ENCODE results near the gene FTL.
A peak's percentile ranks its signal among the peaks of the same experiment; 100 is the strongest.
"Not testable (repeated sequence)": the region's sequence is repeated elsewhere in the genome, so short reads cannot be mapped to it uniquely, and the experiment has no call there.

FTL gene

GRCh38 chr19:48965040-48965805 is at the start of gene FTL:
Gene FTL (plus strand): TSS chr19:48965309. CDS start chr19:48965508, 199 bp downstream.
- peak; percentile 95 for DNase-seq (ENCODE audit: low read depth in 2 of 2)

- DNase-seq (ENCODE audit: low read depth in 2 of 2): no peak
Measured at GRCh38 chr19:48915757-48916156, 49.4 kb upstream of the FTL start.

GRCh38 chr19:48918071-48918470 is 47.0 kb upstream of the FTL start:
- DNase-seq (ENCODE audit: low read depth in 2 of 2): no peak

- DNase-seq (ENCODE audit: low read depth in 2 of 2): no peak
Measured at GRCh38 chr19:48918801-48919247, 46.3 kb upstream of the FTL start.

- not testable (repeated sequence) for DNase-seq (ENCODE audit: low read depth in 2 of 2)
Measured at GRCh38 chr19:48919271-48919670, 45.8 kb upstream of the FTL start.

GRCh38 chr19:48920949-48921348 is 44.2 kb upstream of the FTL start:
- DNase-seq (ENCODE audit: low read depth in 2 of 2): no peak

GRCh38 chr19:48921721-48922500 is 43.2 kb upstream of the FTL start:
- no peak for DNase-seq (ENCODE audit: low read depth in 2 of 2)

- DNase-seq (ENCODE audit: low read depth in 2 of 2): no peak
Measured at GRCh38 chr19:48922548-48923490, 42.3 kb upstream of the FTL start.

- peak in 1 of 2 experiments; percentile 26 for DNase-seq (ENCODE audit: low read depth in 2 of 2)
Measured at GRCh38 chr19:48925240-48925843, 39.8 kb upstream of the FTL start.

- not testable (repeated sequence) for DNase-seq (ENCODE audit: low read depth in 2 of 2)
Measured at GRCh38 chr19:48925890-48926289, 39.2 kb upstream of the FTL start.

GRCh38 chr19:48926909-48927308 is 38.2 kb upstream of the FTL start:
- peak; percentile 76 to 78 for DNase-seq (ENCODE audit: low read depth in 2 of 2)

GRCh38 chr19:48927692-48928091 is 37.4 kb upstream of the FTL start:
- DNase-seq (ENCODE audit: low read depth in 2 of 2): not testable (repeated sequence)

GRCh38 chr19:48928164-48929025 is 36.7 kb upstream of the FTL start:
- DNase-seq (ENCODE audit: low read depth in 2 of 2): no peak

- no peak for DNase-seq (ENCODE audit: low read depth in 2 of 2)
Measured at GRCh38 chr19:48933382-48933932, 31.7 kb upstream of the FTL start, which contains the start of gene DHDH. Gene DHDH (plus strand): TSS chr19:48933699. CDS start chr19:48933722, 23 bp downstream.

- DNase-seq (ENCODE audit: low read depth in 2 of 2): no peak
Measured at GRCh38 chr19:48934837-48935236, 30.3 kb upstream of the FTL start.

- DNase-seq (ENCODE audit: low read depth in 2 of 2): no peak
Measured at GRCh38 chr19:48935864-48936263, 29.2 kb upstream of the FTL start.

GRCh38 chr19:48938256-48938655 is 26.9 kb upstream of the FTL start:
- DNase-seq (ENCODE audit: low read depth in 2 of 2): no peak

GRCh38 chr19:48940902-48941301 is 24.2 kb upstream of the FTL start:
- DNase-seq (ENCODE audit: low read depth in 2 of 2): no peak

- DNase-seq (ENCODE audit: low read depth in 2 of 2): no peak
Measured at GRCh38 chr19:48943081-48943480, 22.0 kb upstream of the FTL start.

- no peak for DNase-seq (ENCODE audit: low read depth in 2 of 2)
Measured at GRCh38 chr19:48945415-48945814, 19.7 kb upstream of the FTL start.

Measured in fibroblast of skin of left quadriceps (primary cell).